GM18520 (cell line): ENCODE data around the gene FOXN1.

Experiments
- ATAC-seq: cut with Tn5 transposase; IDR thresholded peaks from one replicate; pipeline ENCODE4 v1.9.1; 2021; ENCODE audit not compliant: unreplicated experiment

The FOXN1 gene

DNA sequence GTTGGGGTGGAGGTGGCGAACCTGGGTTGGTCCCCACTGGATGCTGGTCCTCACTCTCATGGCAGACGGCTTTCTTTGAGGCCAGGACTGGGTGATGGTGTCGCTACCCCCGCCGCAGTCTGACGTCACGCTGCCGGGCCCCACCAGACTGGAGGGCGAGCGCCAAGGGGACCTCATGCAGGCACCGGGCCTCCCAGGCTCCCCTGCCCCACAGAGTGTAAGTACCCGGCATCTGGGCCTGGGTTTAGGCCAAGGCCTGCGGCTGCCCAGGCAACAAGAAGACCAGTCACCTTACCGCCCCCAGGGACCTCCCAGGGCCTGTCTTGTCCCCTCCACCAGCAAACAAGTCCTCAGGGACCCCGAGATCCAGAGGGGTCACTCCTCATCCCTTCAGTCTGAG lies 17.7 kb downstream of the FOXN1 start:
- no peak for ATAC-seq

DNA sequence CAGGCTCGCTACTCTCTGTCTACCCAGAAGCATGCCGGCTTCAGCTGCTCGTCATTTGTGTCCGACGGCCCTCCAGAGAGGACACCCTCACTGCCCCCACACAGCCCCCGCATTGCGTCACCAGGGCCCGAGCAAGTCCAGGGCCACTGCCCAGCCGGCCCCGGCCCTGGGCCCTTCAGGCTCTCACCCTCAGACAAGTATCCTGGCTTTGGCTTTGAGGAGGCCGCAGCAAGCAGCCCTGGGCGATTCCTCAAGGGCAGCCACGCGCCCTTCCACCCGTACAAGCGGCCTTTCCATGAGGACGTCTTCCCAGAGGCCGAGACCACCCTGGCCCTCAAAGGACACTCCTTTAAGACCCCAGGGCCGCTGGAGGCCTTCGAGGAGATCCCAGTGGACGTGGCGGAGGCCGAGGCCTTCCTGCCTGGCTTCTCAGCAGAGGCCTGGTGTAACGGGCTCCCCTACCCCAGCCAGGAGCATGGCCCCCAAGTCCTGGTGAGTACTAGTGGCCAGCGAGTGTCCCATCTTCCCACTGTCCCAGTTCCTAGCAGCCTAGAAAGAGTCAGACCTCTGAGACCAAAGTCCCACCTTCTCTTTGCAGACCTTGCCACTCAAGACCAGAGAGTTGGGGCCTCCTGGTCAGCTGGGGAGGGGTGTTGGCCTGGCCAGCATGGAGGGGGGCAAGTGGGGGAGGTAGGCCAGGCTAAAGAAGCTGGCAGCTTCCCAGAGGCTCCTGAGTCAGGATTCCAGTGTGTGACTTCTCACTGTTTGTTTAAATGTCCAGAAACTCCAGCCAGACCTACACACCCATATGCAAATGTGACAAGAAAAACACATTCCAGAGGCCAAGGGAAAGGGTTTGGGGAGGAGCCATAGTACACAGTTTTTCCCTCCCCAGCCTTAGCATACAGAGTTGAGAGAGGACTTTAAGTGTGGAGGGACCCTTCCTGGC lies 18.6 kb downstream of the FOXN1 start:
- ATAC-seq = no peak

DNA sequence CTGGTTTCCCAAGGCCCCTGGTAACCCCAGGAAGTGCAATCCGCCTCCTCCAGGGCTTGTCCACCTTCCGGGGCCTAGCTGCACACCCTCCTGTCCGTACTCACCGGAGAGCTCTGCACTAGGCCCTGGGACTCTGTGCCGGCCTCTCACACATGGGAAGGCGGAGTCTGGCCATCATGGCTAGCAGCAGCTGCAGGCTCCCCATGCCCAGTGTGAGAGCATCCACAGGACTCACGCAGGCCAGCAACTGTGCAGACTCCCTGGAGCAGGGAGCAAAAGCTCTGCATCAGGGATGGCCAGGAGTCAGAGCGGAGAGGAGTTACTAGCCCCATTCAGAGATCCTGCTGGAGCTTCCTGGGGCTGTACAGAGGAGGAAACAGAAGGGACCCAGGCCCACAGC lies 20.2 kb downstream of the FOXN1 start:
- no peak for ATAC-seq

DNA sequence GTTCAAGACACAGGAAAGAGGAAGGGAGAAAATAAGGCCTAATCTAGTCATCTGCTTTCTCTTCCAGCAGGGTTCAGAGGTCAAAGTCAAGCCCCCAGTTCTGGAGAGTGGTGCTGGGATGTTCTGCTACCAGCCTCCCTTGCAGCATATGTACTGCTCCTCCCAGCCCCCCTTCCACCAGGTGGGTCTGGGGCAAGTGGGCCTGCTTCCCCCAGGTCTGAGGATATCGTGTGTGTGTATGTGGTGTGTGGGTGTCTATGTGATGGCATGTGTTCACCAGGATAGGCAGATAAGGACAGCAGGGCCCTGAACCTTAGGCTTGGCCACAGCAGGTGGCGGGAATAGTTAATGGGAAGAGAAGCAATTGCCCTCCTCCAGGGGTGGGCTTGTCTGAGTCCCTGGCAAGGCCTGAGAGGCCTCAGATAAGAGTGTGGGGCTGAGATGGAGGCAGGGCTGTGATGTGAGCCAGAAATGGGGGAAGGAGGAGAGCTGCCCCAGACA lies 21.1 kb downstream of the FOXN1 start:
- no peak for ATAC-seq

DNA sequence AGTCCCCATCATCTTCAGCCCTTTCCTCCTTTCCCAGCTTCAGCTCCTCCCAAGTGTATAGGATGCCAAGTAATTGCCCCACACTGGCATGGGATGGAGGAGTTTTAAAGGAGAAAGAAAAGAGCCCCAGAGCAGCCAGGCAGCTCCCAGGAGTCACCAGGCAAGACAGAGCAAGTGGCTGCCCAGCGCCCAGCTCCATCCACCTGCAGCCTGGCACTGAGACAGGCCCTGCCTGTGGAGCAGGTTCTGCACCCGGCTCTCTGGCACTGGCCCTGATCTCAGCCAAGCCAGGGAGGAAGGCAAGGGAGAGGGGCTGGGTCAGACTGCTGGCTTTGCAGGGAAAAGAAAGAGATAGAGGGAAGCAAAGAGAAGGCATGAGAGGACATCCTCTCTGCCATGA lies 21.7 kb downstream of the FOXN1 start:
- ATAC-seq = no peak

DNA sequence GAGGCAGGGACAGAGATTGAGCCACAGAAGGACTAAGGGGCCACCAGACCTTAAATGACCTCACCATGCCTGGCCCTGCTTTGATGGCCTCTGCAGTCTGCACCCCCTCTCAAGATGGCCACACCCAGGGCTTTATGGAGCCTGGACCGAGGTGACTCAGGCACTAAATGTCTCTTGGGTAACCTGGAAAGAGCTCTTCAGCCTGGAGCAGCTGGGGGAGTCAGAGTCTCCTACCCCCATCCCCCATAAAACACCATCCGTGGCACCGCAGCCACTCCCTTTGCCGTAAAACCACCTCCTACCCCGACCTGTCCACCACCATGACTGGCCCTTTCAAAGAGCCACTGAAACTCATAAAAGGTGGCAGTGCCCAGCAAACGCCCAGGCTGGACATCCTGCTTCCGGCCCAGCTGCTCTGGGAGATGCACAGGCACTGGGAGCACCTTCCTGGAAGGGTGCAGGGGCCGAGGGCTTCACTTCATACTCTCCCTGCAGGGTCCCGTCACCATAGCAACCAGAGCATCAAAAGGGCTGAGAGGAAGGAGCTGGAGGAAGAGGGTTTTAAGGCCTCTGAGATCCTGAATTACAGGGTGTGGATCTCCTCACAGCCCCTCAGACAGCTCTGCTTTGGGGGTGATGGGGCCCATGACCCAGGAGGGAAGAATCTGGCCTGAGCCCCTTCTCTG lies 22.3 kb downstream of the FOXN1 start:
- no peak for ATAC-seq

DNA sequence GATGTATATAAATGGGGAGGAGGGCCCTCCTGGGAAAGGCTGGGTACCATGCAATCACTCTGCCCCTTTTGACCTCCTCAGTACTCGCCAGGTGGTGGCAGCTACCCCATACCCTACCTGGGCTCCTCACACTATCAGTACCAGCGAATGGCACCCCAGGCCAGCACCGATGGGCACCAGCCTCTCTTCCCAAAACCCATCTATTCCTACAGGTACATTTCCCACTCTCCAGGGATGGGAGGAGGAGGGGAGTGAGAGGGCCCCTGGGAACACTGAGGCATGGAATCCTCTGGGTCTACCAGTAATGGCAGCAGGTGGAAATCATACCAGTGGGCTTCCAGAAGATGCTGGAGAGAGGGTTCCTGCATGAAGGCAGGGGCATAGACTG lies 22.9 kb downstream of the FOXN1 start:
- no peak for ATAC-seq

DNA sequence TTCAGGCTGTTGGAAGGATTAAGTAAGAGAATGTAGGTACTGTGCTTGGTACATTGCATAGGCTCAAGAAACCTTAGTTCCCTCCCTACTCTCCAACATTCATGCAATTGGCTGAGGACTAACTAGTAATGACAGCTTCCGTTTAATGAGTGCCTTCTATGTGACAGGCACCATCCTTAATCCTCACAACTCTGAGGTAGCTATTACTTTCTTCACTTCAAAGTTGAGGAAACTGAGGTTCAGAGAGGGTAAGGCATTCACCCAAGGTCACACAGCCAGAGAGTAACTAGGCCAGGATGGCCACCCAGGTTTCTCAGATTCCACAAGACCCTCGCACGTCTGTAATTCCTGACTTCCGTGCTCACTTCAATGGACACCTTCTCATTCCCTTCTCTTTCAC lies 24.1 kb downstream of the FOXN1 start:
- ATAC-seq = no peak

DNA sequence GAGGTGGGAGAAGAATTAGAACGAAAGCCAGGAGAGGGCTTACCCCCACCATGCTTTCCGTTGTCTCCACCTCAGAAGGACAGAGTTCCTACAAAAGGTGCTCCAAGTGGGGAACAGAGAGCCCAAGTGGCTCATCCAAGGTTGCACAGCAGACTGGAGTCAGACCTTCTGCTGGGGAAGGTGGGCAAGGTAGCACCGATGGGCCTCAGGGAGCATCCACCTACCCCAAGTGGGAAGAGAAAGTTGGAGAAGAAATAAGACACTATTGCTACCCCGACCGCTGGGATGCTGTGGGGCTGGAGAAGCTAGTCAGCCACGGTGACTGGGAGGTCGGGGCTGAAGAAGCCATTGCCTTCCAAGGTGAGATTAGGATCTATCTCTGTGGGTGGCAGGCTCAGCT lies 24.8 kb downstream of the FOXN1 start:
- no peak for ATAC-seq

DNA sequence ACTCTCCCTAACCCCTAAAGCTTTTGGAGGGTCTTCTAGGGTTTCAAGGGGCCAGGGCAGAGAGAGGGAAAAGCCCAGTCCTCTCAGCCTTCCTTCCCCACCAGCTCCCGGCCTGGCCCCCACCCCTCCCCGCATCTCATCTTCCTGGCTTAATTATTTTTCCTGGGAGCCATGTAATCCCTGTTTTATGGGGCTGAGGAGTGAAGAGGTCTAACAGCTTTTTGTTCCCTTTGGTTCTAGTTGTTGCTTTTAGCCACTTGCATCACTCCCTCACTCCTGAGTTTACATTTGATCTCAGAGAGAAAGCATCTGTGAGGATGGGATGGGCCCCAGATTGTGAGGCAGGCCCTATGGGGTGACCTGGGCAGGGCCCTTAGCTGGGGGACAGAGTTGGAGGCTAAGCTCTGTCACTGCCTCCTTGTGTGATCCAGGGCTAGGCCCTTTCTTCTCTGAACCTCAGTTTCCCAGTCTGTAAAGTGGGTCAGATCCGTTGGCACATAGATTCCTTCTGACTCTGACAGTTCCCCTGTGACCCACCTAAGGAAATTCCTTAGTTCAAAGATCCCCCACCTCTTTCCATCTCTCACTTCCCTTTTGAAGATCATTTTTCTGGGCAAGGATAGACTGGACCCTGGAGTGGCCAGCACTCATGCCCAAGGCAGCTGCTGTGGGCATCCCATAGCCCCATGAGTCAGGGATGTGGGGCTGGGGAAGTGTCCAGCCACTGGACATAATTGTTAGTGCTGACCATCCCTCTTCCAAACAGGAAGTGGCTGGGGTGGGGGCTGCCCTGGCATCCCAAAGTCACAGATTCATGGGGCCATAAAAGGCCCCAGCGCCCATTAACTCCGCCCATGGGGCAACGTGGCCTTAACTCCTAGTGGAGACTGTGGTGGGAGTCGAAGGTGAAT lies 26.2 kb downstream of the FOXN1 start:
- ATAC-seq = no peak

DNA sequence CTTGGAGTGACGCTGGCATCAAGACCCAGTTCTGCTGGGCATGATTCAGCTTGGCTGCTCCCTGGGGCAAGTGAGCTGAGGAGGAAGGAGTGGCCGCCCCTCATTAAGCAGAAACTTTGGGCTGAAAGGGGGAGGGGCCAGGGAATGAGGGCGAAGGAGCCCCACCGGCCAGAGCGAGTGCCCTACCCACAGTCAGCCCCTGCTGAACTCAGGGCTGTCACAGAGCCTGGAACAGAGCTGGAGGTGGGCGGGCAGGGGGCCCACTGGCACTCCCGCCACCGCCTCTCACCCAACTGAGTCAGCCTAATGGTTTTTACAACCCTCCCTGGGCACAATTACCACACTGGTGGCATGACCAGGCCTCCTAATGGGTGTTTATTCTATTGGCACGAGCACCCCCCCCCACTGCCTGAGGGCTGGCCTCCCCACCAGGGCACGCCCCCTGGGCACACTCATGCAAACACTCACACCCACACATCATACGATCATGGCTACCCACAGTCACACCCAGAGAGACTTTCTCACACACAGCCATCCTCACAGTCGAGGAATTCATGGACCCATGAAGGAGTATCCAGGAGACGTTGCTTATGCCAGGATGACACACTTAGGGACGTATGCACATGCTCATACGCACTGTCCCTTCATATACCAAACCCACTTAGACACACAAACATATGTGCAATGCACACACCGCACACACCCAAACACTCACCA lies 27.1 kb downstream of the FOXN1 start:
- ATAC-seq = no peak

DNA sequence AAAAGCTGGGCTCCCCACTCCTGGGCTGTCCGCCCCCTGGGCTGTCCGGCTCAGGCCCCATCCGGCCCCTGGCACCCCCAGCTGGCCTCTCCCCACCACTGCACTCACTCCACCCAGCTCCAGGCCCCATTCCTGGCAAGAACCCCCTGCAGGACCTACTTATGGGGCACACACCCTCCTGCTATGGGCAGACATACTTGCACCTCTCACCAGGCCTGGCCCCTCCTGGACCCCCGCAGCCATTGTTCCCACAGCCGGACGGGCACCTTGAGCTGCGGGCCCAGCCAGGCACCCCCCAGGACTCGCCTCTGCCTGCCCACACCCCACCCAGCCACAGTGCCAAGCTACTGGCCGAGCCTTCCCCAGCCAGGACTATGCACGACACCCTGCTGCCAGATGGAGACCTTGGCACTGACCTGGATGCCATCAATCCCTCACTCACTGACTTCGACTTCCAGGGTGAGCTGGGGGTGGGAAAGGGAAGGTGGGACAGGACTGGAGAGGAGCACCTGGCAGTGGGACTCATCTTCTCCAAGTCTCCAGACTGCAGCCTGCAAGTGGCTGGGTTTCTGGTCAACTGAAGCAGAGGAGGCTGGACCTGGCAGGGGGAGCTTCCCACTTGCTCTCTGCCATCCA lies 28.7 kb downstream of the FOXN1 start:
- no peak for ATAC-seq

DNA sequence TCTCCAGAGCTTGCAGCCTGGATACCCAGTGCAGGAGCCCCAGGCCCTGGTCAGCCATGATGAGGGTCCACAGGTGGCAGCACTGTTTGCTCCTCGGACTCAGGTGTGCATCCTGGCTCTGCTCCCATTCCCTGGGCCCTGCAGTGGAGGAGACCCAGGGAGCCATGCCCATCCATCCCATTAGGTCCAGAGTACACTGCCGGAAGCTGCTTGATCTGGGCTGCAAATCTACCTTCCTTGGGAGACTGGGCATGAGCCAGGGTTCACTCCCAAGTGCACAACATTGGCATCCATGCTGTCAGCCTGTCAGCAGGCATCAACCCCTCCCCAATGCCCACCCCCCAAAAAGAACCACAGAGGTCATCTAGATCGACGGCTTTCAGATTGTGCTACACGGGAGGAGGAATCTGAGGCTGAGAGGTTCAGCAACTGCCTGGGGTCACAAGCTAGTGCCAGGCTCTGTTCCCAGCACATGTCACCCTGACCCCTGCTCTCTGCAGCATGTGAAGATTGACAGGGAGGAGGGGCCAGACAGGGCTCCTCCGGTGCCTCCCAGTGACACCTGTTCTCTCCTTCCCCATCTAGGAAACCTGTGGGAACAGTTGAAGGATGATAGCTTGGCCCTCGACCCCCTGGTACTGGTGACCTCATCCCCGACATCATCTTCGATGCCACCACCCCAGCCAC lies 30.5 kb downstream of the FOXN1 start:
- ATAC-seq = no peak

DNA sequence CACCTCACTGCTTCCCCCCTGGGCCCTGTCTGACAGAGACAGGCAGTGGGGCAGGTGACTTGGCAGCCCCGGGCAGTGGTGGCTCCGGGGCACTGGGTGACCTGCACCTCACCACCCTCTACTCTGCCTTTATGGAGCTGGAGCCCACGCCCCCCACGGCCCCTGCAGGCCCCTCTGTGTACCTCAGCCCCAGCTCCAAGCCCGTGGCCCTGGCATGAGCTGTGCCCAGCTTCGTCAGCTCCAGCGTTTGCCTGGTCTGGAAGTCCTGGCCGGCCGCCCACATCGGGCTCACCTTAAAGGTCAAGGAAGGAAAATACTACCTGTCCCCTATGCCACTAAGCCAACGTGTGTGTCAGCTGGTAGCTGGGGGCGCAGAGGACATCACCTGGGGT lies 31.1 kb downstream of the FOXN1 start:
- no peak for ATAC-seq

DNA sequence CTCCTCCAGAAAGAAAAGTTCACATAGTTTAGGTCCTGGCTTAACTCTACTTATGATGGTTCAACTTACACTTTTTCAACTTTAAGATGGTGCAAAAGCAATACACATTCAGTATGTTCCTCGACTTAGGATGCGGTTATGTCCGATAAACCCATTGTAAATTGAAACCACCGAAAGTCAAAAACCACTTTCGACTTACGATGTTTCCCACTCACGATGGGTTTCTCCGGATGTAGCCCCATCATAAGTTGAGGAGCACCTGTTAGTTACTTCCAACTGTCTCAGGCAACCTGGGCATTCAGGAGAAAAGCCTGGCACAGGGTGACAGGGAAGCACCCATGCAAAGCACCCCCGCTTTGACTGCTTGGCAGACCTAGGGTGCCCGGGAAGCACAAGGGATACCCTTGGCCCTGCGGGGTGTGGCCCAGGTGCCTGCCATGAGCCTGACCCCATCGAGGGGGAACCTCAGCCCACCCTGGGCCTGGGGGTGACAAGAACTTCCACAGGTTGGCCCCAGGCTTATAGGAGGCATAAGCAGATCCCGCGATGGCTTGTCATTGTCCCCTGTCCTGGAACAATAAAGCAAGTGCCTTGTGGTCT lies 32.2 kb downstream of the FOXN1 start:
- no peak for ATAC-seq

DNA sequence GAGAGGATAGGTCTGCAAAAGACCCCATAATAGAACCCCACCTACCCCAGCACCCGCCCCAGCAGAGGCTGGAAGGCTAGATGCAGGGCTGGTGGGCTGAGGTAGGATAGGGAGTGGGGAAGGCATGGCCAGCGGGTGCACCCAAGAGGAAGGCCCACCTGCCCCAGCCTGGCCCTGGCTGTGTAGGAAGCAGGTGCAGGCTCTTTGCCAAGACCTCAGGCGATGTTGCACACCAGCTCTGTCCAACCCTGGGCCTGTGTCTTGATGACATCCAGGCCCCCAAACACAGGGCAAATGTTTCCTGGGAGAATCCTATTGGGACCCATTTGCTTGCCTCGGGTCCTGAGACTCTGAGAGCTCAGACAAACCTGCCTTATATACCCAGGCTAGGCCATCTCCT lies 34.1 kb downstream of the FOXN1 start:
- no peak for ATAC-seq

DNA sequence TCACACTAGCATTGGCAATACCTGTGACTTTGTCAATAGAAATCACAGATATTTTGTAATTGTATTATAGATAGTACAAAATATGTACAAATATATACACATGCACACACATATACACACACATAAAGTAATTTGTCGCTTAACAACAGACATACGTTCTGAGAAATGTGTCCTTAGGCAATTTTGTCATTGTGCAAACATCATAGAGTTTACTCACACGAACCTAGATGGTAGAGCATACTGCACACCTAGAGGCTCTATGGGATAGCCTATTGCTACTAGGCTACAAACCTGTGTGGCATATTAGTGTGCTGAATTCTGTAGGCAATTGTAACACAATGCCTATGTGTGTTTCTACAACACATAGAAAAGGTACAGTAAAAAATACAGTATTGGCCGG lies 35.3 kb downstream of the FOXN1 start:
- ATAC-seq = no peak

DNA sequence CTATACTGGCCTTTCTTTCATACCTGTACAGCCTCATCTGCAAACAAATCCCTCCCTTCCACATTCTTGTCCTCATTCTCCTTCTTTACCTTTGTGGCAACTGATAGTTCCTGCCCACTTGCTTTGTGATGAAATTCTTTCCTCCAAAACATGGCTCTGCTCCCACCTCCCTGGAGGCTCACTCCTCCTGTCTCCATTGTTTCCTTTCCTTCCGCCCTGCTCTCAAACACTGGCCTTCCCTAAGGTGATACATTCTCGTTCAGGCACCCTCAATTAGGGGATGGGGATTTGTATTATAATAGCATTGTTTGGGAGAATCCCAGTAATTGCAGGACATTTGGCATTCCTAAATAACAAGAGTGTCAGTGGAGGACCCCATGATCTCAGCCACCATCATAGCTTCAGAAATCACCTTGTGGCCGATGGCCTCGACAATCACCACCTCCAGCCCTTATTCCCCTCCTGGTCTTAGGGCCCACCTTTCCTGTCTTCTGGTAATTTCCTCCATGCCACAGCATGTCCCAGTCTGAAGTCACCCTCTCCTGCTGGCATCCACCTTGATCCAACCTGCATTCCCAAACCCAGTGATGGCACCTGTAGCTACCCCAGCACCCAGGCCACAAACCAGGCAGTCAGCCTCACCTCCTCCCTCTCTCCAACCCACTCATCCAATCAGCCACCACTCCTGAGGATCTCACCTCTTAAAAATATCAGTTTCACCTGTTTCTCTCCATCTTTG lies 38.4 kb downstream of the FOXN1 start:
- ATAC-seq = no peak

DNA sequence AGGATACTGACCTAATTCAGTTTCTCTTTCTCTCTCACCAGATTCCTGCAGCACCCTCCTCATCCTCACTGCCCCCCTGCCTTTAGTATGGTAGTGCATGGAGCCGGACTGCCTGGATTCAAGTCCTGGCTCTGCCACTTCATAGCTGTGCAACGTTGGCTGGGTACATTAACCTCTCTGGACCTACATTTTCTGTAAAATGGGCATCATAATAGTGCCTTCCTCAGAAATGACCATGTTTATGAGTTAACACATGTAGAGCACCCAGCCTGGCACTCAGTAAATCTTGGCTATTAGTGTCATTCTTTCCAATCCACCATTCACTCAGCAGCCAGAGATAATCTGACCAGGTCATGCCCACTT lies 39.0 kb downstream of the FOXN1 start:
- no peak for ATAC-seq
